Gastroesophageal sphincter (tissue), 4 donors: ENCODE measurements around the gene MRPL49. TPM values are rescaled to one million over a fixed set of nuclear protein-coding genes. Genes with fewer than 3 reads are reported as not detected.

Experiments
- ATAC-seq: fragments of 150-250 bp; one replicate; pipeline ENCODE4 v1.9.1; 2016; ENCODE audit warnings: mild to moderate bottlenecking, moderate library complexity
- H3K27ac ChIP-seq, 4 donors: fragments of 200-600 bp; sonication (generic) in 3 of 4; 1 replicate in 3 of 4; 2 replicates in 1 of 4; pipeline ENCODE4 v1.5.1; 2016 to 2019
- H3K27me3 ChIP-seq: fragments of 200-600 bp; sonication (generic); one replicate; pipeline ENCODE4 v1.5.1; 2019
- H3K36me3 ChIP-seq, 2 donors: fragments of 200-600 bp; sonication (generic); one replicate each; pipeline ENCODE4 v1.5.1; 2019; ENCODE audit warnings: control low read depth in 1 of 2
- H3K4me1 ChIP-seq, 3 donors: fragments of 200-600 bp; sonication (generic); 1 replicate in 2 of 3; 2 replicates in 1 of 3; pipeline ENCODE4 v1.5.1; 2016 to 2019; ENCODE audit warnings: control low read depth in 2 of 3
- H3K4me3 ChIP-seq, 2 donors: fragments of 200-600 bp; sonication (generic); one replicate each; pipeline ENCODE4 v1.5.1; 2019; ENCODE audit warnings: mild to moderate bottlenecking in 1 of 2, moderate library complexity in 1 of 2
- H3K9me3 ChIP-seq, 3 donors: fragments of 200-600 bp; sonication (generic); one replicate each; pipeline ENCODE4 v1.5.1; 2017 to 2019; ENCODE audit warnings: control low read depth in 2 of 3
- CTCF ChIP-seq, 4 experiments: fragments of 200-600 bp in 2 of 4; fragments of 450-650 bp in 2 of 4; sonication (generic) in 1 of 4; IDR thresholded peaks; one replicate each; pipeline ENCODE4 v1.5.1; 2017 to 2019; ENCODE audit warnings: antibody characterized with exemption in 4 of 4, mild to moderate bottlenecking in 2 of 4, moderate library complexity in 2 of 4
- EP300 ChIP-seq: sonication (generic); formaldehyde crosslinking; IDR thresholded peaks from one replicate; pipeline ENCODE4 v1.6.1; 2017; ENCODE audit warnings: antibody characterized with exemption, mild to moderate bottlenecking
- POLR2A ChIP-seq, 2 donors: fragments of 450-650 bp; IDR thresholded peaks; one replicate each; pipeline ENCODE4 v1.6.1; 2017; ENCODE audit warnings: antibody characterized with exemption in 2 of 2, mild to moderate bottlenecking in 2 of 2, moderate library complexity in 1 of 2
- POLR2AphosphoS5 ChIP-seq: sonication (generic); formaldehyde crosslinking; IDR thresholded peaks from one replicate; pipeline ENCODE4 v1.6.1; 2017; ENCODE audit warnings: antibody characterized with exemption
- WGBS, 2 donors: methylation state at CpG; one replicate each; pipeline ENCODE4 v1.1.5; 2018; ENCODE audit warnings: low coverage in 1 of 2; 5-methylcytosine and 5-hydroxymethylcytosine counted together
- total RNA-seq, 4 donors: library from RNA; depleted of rRNA; stranded (reverse); fragments of >200 nt; gene quantifications; one replicate each; pipeline ENCODE4 v1.1.0, GENCODE V29; 2016

Gene MRPL49
- total RNA-seq, 4 donors from 2014 or later = 83.9 to 114 (median 94.1) TPM

- Histone ChIP-seq H3K27ac (no peak overlapping the region), H3K27me3 (no peaks in the 10 kb centered on the region), H3K36me3 (peaks cover 0 to 61% of the 10 kb centered on the region in 2 donors), H3K4me1 (peaks cover 0 to 42% (median 6%) of the 10 kb centered on the region in 3 donors), H3K4me3 (no peak overlapping the region), H3K9me3 (no peaks in the 10 kb centered on the region)
- 98% methylated on average over 7 of the region's 15 CpGs; no CpG with 5 or more reads in 1 of the 2 donors for WGBS, 2 donors
- no peak for TF ChIP-seq EP300
- TF ChIP-seq CTCF (IDR thresholded peaks at IDR 0.05) = no peak
- TF ChIP-seq POLR2A (IDR thresholded peaks at IDR 0.05) = no peak
- TF ChIP-seq POLR2AphosphoS5 = no peak
- no peak for ATAC-seq
Measured at GRCh38 chr11:65107078-65107477, 15.0 kb upstream of the MRPL49 start.

- no peak for TF ChIP-seq POLR2AphosphoS5
- no peak for TF ChIP-seq CTCF (IDR thresholded peaks at IDR 0.05)
- TF ChIP-seq POLR2A (IDR thresholded peaks at IDR 0.05) = no peak
- no peak for TF ChIP-seq EP300
- no peak overlapping the region for H3K27ac ChIP-seq
- no peak for ATAC-seq
- H3K4me3 ChIP-seq = no peak overlapping the region
- WGBS, 2 donors = no CpG with 5 or more reads among the region's 52 CpGs
- peaks cover 2 to 42% (median 15%) of the 10 kb centered on the region in 3 donors for H3K4me1 ChIP-seq
- H3K36me3 ChIP-seq = peaks cover 0 to 56% of the 10 kb centered on the region in 2 donors
- H3K27me3 ChIP-seq = no peaks in the 10 kb centered on the region
- H3K9me3 ChIP-seq = no peaks in the 10 kb centered on the region
Measured at GRCh38 chr11:65107751-65108468, 14.2 kb upstream of the MRPL49 start.

- no peaks in the 10 kb centered on the region for H3K27me3 ChIP-seq
- no peak for TF ChIP-seq CTCF (IDR thresholded peaks at IDR 0.05)
- no peak for TF ChIP-seq EP300
- TF ChIP-seq POLR2A (IDR thresholded peaks at IDR 0.05) = no peak
- TF ChIP-seq POLR2AphosphoS5 = no peak
- 90% methylated on average over 2 of the region's 38 CpGs; no CpG with 5 or more reads in 1 of the 2 donors for WGBS, 2 donors
- no peak overlapping the region for H3K4me3 ChIP-seq
- no peak for ATAC-seq
- no peaks in the 10 kb centered on the region for H3K9me3 ChIP-seq
- peaks cover 0 to 52% of the 10 kb centered on the region in 2 donors for H3K36me3 ChIP-seq
- H3K27ac ChIP-seq = no peak overlapping the region
- peaks cover 4 to 47% (median 20%) of the 10 kb centered on the region in 3 donors for H3K4me1 ChIP-seq
Measured at GRCh38 chr11:65108469-65109123, 13.5 kb upstream of the MRPL49 start.

- WGBS, 2 donors = 83 to 89% methylated on average over 7 to 8 of the region's 36 CpGs
- TF ChIP-seq POLR2AphosphoS5 (no peak), EP300 (no peak), POLR2A (IDR thresholded peaks at IDR 0.05) (no peak), CTCF (IDR thresholded peaks at IDR 0.05) (no peak)
- Histone ChIP-seq H3K4me3 (no peak overlapping the region), H3K27ac (peak overlapping the region in 2 of 4 donors; percentile 75 to 81), H3K4me1 (peaks cover 4 to 44% (median 20%) of the 10 kb centered on the region in 3 donors), H3K9me3 (no peaks in the 10 kb centered on the region), H3K36me3 (peaks cover 0 to 50% of the 10 kb centered on the region in 2 donors), H3K27me3 (no peaks in the 10 kb centered on the region)
- ATAC-seq = no peak
Measured at GRCh38 chr11:65109231-65110198, 12.6 kb upstream of the MRPL49 start.
